ENCODE results near the gene RASSF5.
A peak's percentile ranks its signal among the peaks of the same experiment; 100 is the strongest.

RASSF5 gene, protein sequence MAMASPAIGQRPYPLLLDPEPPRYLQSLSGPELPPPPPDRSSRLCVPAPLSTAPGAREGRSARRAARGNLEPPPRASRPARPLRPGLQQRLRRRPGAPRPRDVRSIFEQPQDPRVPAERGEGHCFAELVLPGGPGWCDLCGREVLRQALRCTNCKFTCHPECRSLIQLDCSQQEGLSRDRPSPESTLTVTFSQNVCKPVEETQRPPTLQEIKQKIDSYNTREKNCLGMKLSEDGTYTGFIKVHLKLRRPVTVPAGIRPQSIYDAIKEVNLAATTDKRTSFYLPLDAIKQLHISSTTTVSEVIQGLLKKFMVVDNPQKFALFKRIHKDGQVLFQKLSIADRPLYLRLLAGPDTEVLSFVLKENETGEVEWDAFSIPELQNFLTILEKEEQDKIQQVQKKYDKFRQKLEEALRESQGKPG

DNA sequence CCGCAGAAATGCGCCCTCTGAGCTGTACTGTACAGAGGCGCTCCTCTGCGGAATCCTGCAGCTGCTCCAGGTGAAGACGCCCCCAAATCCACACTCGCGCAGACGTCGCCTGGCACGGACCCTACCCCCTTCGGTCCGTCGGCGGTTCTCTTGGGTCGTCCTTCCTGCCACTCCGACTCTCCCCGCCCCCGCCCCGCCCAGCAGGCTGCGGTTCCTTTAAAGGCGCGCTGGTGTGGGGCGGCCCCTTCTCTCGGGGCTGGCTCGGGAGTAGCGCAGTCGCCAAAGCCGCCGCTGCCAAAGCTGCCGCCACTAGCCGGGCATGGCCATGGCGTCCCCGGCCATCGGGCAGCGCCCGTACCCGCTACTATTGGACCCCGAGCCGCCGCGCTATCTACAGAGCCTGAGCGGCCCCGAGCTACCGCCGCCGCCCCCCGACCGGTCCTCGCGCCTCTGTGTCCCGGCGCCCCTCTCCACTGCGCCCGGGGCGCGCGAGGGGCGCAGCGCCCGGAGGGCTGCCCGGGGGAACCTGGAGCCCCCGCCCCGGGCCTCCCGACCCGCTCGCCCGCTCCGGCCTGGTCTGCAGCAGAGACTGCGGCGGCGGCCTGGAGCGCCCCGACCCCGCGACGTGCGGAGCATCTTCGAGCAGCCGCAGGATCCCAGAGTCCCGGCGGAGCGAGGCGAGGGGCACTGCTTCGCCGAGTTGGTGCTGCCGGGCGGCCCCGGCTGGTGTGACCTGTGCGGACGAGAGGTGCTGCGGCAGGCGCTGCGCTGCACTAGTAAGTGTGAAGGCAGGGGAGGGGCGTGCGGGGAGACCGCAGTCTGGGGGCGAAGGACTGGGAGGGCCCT is at the start of gene RASSF5:
Gene RASSF5, plus strand, starts transcription at position 248 of the 846 bp plus-strand sequence. Its CDS starts 72 bp downstream, at position 320.
- DNase-seq: peak; percentile 84 to 97

DNA sequence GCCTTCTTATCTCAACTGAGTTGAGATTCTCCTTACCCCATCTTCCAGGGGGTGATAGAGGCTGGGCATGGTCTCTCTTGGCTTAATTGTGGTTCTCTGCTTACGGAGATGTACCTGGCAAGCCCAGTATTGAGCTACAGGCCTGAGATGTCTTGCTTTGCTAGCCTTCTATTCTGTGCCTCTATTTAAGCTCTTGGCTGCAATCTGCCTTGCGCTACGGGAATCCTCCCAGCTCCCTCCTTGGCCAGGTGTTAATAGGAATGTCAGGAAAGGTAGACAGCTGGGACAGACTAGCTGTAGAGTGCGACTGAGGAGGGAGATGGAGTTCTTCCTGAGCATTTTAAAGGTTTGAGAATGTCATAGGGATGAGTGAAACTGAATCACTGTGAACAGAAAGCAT is 47.6 kb upstream of the RASSF5 start:
- DNase-seq: no peak

GRCh38 chr1:206460836-206461426 is 46.4 kb upstream of the RASSF5 start:
- DNase-seq: no peak

DNA sequence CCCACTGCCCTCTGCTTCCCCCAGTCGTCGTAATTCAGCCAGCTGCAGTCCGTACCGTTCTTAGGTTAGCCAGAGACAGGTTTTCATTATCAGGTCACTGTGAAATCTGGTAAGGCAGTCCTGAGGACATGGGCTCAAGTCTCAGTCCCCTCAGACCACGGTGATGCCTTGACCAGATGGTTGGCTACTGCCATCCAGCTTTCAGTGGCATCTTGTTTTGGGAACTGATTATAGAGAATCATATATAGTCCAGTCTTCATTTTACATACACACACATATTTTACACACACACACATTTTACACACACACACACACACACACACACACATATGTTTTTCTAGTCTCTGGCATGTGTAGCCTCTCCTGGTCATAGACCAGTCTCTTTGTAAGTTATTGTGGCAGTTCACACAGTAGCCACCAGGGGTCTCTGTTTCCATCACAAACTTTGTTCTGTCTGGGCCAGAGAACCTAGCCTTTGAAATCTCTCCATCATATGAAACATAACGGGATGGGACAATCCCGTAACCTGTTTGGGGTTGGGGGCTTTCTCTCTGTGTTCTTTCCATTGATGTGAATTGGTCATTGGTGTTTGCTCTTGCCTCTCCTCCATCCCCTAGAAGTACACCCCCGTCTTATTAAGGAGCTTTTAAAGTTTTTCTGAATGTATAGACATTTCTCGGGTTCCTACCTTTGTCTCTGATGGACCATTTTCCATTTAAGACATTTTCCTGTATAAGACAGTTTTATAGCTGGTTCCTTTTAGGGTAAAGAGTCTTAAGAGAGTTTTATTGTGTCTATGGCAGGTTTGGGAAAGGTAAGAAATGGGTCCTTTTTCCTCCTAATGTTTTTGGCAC is 45.5 kb upstream of the RASSF5 start:
- peak; percentile 60 to 98 for DNase-seq

DNA sequence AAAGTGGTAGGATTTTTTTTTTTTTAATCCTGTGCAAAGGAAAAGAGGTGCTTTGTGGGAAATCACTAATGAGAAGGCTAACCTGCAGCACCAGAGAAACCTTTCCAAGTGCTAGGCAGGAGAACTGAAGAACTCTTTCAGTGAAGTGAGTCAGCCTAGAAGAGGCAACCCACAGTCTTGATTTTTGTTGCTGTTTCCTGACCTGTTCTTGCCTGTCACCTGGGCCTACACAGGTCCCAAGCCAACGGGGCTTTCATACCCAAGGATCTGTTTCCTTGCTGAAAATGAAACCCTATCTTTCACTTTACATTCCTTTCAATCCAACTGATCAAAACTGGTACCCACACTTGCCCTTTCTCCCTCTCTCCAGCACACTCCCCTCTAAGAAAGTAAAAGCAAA is 44.2 kb upstream of the RASSF5 start:
- no peak for DNase-seq

- DNase-seq: no peak
Measured at GRCh38 chr1:206463911-206464310, 43.4 kb upstream of the RASSF5 start.

DNA sequence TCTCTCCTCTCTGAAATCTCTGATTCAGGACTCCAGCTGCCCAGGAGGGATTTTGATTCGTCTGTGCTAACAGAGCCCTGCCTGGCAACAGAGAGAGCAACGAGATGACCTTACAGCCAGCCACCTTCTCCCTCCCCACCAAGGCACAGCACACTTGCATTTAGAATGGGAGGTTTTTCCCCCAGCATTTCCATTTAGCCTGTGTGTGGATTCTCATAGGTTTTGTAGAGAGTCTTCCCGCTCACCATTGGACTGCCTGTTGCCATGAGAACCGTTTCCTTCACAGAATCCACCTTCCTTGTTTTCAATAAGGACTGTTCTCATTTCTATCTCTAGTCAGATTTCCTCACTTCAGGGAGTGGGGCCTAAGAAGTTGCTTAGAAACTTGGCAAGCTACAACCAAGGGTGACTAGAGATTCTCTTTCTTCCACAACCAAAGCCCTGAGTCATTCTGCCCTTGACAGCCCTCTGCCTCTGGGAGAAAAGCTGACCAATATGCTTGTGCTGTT is 42.8 kb upstream of the RASSF5 start:
- peak; percentile 76 for DNase-seq

DNA sequence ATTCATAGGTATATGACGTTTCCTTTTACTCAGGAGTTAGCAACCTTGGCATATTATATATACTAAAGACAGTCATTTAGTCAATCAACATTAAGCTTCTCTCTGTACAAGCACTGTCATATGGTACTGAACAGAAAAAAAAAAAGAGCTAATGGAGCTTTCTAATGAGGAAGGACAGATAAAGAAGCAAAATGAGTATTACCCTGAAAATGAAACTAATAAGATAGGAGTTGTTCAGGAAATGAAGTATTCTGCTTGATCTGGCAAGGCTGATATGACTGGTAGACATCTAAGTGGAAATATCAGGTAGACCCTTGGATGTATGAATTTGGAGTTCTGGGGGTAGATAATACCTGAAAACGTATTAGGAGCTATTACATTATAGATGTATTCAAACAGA is 41.4 kb upstream of the RASSF5 start:
- no peak for DNase-seq

DNA sequence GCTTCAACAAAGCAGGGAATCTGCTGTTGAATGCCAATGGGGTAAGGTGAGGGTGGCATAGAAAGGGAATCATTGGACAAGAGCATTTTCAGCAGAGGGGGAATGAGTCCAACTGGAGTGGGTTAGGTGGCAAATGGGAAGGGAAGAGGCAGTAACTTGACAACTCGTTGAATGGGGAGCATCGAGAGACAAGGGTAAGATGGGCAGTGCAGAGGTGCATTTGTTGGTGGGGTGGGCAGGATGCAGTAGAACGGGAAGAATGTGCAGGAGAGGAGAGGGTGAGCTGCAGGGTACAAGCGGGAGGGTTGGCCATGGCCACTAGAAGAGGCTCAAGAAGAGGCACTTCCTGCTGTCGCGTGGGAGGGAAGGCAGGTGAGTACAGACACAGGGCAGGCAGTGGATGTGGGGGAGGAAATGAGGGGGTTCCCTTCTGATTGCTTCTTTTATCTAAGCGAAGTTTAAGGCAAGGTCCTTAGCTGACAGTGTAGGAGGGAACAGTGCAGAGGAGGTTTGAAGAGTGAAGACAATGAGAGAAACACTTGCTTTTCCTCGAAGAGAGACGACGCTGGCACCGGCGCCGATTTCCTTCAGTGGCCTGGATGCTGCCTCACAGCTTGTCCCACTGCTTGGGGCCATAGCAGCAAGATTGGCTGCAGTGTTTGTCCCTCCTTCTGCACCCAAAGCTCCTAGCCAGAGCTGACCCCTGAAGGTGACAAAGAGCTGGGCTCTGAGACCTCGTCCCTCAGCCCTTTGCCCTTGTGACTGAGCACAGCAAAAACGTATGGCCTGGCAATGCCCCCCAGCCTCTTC is 40.3 kb upstream of the RASSF5 start:
- DNase-seq: no peak

DNA sequence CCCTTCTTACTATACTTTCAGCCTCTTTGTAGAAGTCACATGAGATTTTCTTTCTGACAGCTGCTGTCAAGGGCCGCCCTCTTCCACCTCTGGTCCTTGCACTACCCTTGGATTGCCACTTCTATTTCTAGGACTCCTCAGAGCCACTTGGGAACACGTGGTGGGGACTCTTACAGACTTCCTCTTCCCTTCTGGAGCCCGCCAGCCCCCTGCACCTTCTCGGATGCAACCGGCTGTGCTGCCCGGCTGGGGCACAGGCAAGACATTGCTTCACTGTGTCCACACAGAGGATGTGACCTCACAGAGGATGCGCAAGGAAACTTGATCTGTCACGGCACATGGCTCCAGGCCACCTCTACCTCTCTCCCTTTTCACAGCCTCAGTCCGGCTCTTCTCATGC is 39.4 kb upstream of the RASSF5 start:
- peak; percentile 93 to 95 for DNase-seq

GRCh38 chr1:206468571-206468970 is 38.8 kb upstream of the RASSF5 start:
- DNase-seq: peak in 1 of 2 donors; percentile 34

- no peak for DNase-seq
Measured at GRCh38 chr1:206469411-206469932, 37.9 kb upstream of the RASSF5 start.

DNA sequence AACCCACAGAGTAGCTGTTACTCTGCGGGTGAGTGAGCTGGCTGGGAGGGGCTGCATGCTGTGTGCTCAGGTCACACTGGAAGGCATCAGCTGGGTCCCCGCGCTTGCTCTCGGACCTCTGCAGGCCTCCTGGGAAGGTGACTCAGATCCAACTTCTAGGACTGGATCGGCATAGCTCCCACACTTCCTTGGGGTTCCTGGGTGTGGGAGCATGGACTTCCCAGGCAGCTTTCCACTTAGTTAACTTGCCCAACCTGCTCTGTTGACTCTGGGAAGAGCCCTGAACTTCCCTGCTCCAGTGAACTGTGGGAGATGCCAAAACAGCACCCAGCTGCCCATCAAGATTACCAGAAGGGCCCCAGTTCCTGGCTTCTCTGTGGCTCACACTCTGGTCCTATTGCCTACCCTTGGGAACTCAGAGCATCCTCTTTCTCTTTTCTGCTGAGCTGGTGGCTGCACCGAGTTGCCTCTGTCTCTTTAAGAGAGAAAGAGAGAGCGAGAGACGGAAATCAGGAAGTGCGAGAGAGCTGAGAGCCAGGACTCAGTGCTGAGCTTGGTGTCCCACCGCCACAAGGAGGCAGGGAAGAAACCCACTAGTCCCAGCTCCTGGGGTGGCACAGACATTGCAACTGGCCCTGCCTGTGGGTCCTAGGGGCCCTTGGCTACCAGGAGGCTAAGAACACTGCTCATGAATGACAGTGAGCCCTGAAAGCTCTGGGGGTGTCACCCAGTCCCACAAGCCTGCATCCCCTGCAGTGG is 37.2 kb upstream of the RASSF5 start, which contains the start of gene IKBKE:
Gene IKBKE, plus strand, starts transcription at position 544 of the 759 bp plus-strand sequence. CDS start 2,752 bp downstream, outside the sequence.
- peak; percentile 83 to 85 for DNase-seq

DNA sequence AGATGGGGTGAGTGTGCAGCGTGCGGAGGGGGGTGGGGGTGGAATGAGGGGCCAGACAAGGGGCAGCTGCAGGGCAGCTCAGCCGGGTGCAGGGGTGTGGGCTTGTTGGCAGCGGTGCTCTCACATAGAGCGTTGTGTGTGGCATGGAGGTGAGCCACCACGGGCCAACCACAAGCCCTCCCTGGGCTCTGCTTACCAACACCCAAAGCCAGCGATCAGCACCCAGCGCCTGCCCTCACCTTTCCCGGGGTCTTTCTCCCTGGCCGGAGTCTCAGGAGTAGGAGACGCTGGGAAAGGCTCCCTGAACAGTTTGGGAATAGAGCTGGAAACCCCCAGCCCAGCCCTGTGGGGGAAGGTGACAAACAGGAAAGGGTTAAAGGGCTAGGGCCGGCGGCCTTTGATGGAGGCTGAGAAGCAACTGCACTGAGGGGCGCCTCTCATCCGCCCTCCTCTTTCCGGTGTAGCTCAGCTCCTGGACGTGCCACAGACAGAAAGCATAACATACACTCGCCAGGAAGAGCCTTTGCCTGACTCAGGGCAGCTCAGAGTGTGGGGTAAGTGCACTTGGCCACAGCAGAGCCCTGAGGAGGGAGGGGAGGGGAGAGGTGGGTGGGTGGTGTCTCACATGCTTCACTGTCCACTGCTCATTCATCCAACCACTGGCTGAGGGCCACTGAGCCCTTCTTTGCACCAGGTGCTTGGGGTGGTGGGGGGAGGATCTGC is 36.5 kb upstream of the RASSF5 start:
- peak; percentile 58 to 76 for DNase-seq

DNA sequence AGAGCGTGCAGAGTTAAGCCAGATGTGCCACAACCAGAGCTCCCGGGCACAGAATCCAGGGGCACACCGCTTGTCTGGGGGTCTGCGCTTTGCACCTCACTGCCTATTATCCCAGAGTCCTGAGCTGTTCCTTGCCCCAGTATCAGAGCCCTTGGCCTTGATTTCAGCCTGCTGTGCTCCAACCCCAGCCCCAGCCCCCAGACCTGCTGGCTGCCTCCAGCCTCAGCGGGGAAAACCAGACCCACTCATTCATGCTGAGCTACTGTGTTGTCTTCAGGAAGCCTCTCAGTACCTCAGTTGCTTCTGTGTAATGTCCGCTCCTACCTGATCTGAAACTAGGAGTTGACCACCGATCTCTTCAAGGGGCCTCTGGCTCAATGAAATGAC is 35.9 kb upstream of the RASSF5 start:
- peak in 1 of 2 donors; percentile 36 for DNase-seq

GRCh38 chr1:206472024-206472423 is 35.3 kb upstream of the RASSF5 start:
- DNase-seq: peak; percentile 42 to 50

DNA sequence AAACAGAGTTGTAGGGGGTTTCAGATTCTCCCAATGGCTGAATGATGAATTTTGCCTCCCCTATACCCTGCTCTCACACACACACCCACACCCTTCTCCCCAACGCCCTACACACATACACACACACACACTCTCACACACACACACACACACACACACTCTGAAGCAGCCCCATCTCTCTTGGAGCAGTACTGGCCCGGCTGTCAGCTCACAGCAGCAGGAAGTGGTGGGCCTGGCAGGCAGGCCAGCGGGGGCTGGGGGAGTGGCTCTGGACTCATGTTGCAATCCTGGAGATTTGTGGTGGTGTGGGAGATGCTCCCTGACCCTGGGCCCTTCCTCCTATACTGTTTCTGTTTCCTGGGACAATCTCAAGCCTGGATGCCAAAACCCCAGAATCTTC is 34.9 kb upstream of the RASSF5 start:
- DNase-seq: peak; percentile 96 to 97

GRCh38 chr1:206472886-206473285 is 34.4 kb upstream of the RASSF5 start:
- DNase-seq: peak; percentile 72 to 76

DNA sequence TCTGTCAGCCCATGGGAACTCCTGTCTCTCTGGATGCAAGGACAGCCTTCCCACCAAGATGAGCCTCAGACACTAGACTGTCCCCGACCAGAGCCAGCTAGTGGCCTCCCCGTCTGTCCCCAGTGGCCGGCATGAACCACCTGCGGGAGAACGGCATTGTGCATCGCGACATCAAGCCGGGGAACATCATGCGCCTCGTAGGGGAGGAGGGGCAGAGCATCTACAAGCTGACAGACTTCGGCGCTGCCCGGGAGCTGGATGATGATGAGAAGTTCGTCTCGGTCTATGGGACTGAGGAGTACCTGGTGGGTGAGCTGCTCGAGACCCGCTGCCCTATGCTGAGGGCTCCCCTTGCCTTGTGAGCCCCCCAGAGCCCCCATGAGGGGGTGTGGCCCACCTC is 31.3 kb upstream of the RASSF5 start:
- no peak for DNase-seq
